ENCODE measurements around the gene NDUFA13.

The NDUFA13 gene

DNA sequence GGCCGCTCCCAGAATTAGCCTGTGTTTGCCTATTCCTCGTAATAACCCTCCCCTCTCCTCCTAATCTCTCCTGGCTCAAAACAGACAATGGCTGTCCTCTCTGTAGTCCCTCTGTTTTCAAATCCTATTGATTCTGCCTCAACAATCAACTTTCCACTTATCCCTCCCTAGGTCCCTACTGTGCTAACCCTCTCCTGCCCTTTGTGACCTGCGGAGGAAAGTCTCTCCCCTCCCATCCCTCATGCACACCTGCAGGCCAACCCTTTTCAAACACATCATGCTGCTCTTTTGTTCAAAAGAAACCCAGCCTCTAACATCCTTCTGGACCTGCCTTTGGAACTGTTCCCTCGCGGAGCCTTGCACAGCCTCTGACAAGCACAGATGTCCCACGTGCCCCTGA, 59.4 kb downstream of the NDUFA13 start:
- no peak overlapping the region for H3K4me3 ChIP-seq (ENCODE audit: low read length)
- no peak for TF ChIP-seq CTCF (IDR thresholded peaks at IDR 0.05; ENCODE audit: insufficient read depth, low read depth, low read length, missing control alignments)
- DNase-seq (ENCODE audit: low read depth): no peak

Measured in epithelial cell of esophagus (primary cell).